Measurements from ENCODE around the gene EFCAB14. TPM values are rescaled to one million over a fixed set of nuclear protein-coding genes. Genes with fewer than 3 reads are reported as not detected.

The EFCAB14 gene
- total and polyA plus RNA-seq, 9 of the 15 experiments (the other 6 are each of a cell fraction or from before 2014, with no cell fraction given), result 7.3 to 49.0 (median 37.3) TPM

GRCh38 chr1:46635205-46635604 is 83.7 kb downstream of the EFCAB14 start (continued):
- TF ChIP-seq ZNF639 (CRISPR knock-in tag; conservative IDR thresholded peaks at IDR 0.05 in 1 of 2, IDR thresholded peaks at IDR 0.05 in 1 of 2), result no peak
- TF ChIP-seq SUPT5H (IDR thresholded peaks at IDR 0.05), result no peak
- no peak for TF ChIP-seq ZBTB8A (IDR thresholded peaks at IDR 0.05; ENCODE audit: partially characterized antibody)
- TF ChIP-seq MNT (conservative IDR thresholded peaks at IDR 0.05), result no peak
- no peak for TF ChIP-seq RBBP5 (IDR thresholded peaks at IDR 0.05; ENCODE audit: borderline replicate concordance, insufficient read depth, low read length, poor library complexity, severe bottlenecking)
- no peak for TF ChIP-seq HLTF (IDR thresholded peaks at IDR 0.05)
- no peak for TF ChIP-seq ZNF609 (CRISPR knock-in tag; IDR thresholded peaks at IDR 0.05; ENCODE audit: borderline replicate concordance)
- TF ChIP-seq ZNF124 (CRISPR knock-in tag; IDR thresholded peaks at IDR 0.05), result no peak
- TF ChIP-seq SAP30 (IDR thresholded peaks at IDR 0.05; ENCODE audit: borderline replicate concordance, insufficient read depth, low read depth, low read length, poor library complexity, severe bottlenecking), result no peak
- TF ChIP-seq MITF (IDR thresholded peaks at IDR 0.05), result no peak
- TF ChIP-seq ETV1 (tag; conservative IDR thresholded peaks at IDR 0.05; ENCODE audit: low read depth), result peak; percentile 47; the same call in 1 of the 2 replicates
- TF ChIP-seq NCOR1 (IDR thresholded peaks at IDR 0.05), result peak; percentile 40; the same call in 1 of the 2 replicates
- no peak for TF ChIP-seq FOXO4 (CRISPR knock-in tag; IDR thresholded peaks at IDR 0.05)
- no peak for TF ChIP-seq PRMT5 (CRISPR knock-in tag; IDR thresholded peaks at IDR 0.05)
- TF ChIP-seq FOXA3 (CRISPR knock-in tag; conservative IDR thresholded peaks at IDR 0.05 in 1 of 2, IDR thresholded peaks at IDR 0.05 in 1 of 2), result no peak
- TF ChIP-seq HOXB6 (CRISPR knock-in tag; IDR thresholded peaks at IDR 0.05; ENCODE audit: borderline replicate concordance), result no peak
- TF ChIP-seq RFX1 (IDR thresholded peaks at IDR 0.05), result no peak

All from K562 (cell line).